ENCODE results near the gene NPTX1. TPM values are rescaled to one million over a fixed set of nuclear protein-coding genes. Genes with fewer than 3 reads are reported as not detected.

The NPTX1 gene
- total and polyA plus RNA-seq, 12 donors = 0.30 to 68.2 (median 5.5) TPM

GRCh38 chr17:80442323-80442659, 34.1 kb downstream of the NPTX1 start:
- intact Hi-C loops (cut with DNase I) = no loop called here
- Histone ChIP-seq H3K9me3 (replicated peaks in 1 of 3) (no peaks in the 10 kb centered on the region), H3K4me3 (no peak overlapping the region), H3K27me3 (no peaks in the 10 kb centered on the region), H3K36me3 (replicated peaks in 1 of 2) (no peaks in the 10 kb centered on the region), H3K27ac (no peak overlapping the region), H3K4me1 (replicated peaks in 1 of 2) (peaks cover 24 to 37% of the 10 kb centered on the region in 2 donors)
- TF ChIP-seq CTCF (IDR thresholded peaks at IDR 0.05) (no peak), POLR2A (IDR thresholded peaks at IDR 0.05) (no peak)
- WGBS, 4 donors = 79 to 92% (median 81%) methylated on average over 7 to 12 of the region's 12 CpGs
- DNase-seq = no peak

GRCh38 chr17:80441598-80442322, 34.6 kb downstream of the NPTX1 start:
- TF ChIP-seq POLR2A (IDR thresholded peaks at IDR 0.05) = no peak
- no peak for TF ChIP-seq CTCF (IDR thresholded peaks at IDR 0.05)
- no peak overlapping the region for H3K27ac ChIP-seq
- no peaks in the 10 kb centered on the region for H3K36me3 ChIP-seq (replicated peaks in 1 of 2)
- intact Hi-C loops (cut with DNase I) = no loop called here
- no peaks in the 10 kb centered on the region for H3K27me3 ChIP-seq
- peaks cover 22 to 34% of the 10 kb centered on the region in 2 donors for H3K4me1 ChIP-seq (replicated peaks in 1 of 2)
- H3K4me3 ChIP-seq = no peak overlapping the region
- no peaks in the 10 kb centered on the region for H3K9me3 ChIP-seq (replicated peaks in 1 of 3)
- 68 to 77% (median 75%) methylated on average over 13 to 14 of the region's 14 CpGs for WGBS, 4 donors
- DNase-seq = no peak

GRCh38 chr17:80441133-80441578, 35.3 kb downstream of the NPTX1 start:
- 26 to 52% (median 29%) methylated on average over 8 to 14 of the region's 14 CpGs for WGBS, 4 donors
- no peaks in the 10 kb centered on the region for H3K27me3 ChIP-seq
- no peaks in the 10 kb centered on the region for H3K9me3 ChIP-seq (replicated peaks in 1 of 3)
- no peaks in the 10 kb centered on the region for H3K36me3 ChIP-seq (replicated peaks in 1 of 2)
- H3K4me3 ChIP-seq = no peak overlapping the region
- H3K4me1 ChIP-seq (replicated peaks in 1 of 2) = peaks cover 16 to 30% of the 10 kb centered on the region in 2 donors
- intact Hi-C loops (cut with DNase I) = no loop called here
- H3K27ac ChIP-seq = no peak overlapping the region
- TF ChIP-seq POLR2A (IDR thresholded peaks at IDR 0.05) (no peak), CTCF (IDR thresholded peaks at IDR 0.05) (peak in 1 of 6 experiments; percentile 9)
- peak in 5 of 7 donors; percentile 51 to 71 (median 68) for DNase-seq

- intact Hi-C loops (cut with DNase I) = no loop called here
- WGBS, 4 donors = 67 to 74% (median 69%) methylated on average over 8 to 9 of the region's 9 CpGs
- H3K27me3 ChIP-seq = no peaks in the 10 kb centered on the region
- DNase-seq = no peak
- no peak overlapping the region for H3K27ac ChIP-seq
- no peak overlapping the region for H3K4me3 ChIP-seq
- H3K4me1 ChIP-seq (replicated peaks in 1 of 2) = peaks cover 12 to 23% of the 10 kb centered on the region in 2 donors
- no peaks in the 10 kb centered on the region for H3K9me3 ChIP-seq (replicated peaks in 1 of 3)
- no peaks in the 10 kb centered on the region for H3K36me3 ChIP-seq (replicated peaks in 1 of 2)
- TF ChIP-seq POLR2A (IDR thresholded peaks at IDR 0.05) = no peak
- TF ChIP-seq CTCF (IDR thresholded peaks at IDR 0.05) = no peak
These were observed 36.9 kb downstream of the NPTX1 start for GRCh38 chr17:80439499-80439898.

All from adrenal gland (tissue), 12 donors.